Caco-2 (cell line): ENCODE results near the gene DNAAF9. TPM values are rescaled to one million over a fixed set of nuclear protein-coding genes. Genes with fewer than 3 reads are reported as not detected.

Experiments used
- BruUV-seq: library from RNA; stranded (reverse); fragments of 400-500 nt; replicated peaks from 2 replicates; lab custom pipeline; 2021; lab: Mats Ljungman, UMichigan
- CTCF ChIA-PET: fragments of 300-600 bp; sonication (Branson Sonifier 250); formaldehyde crosslinking; loops from one replicate; lab custom pipeline; 2022; ENCODE audit warnings: antibody characterized with exemption; lab: Charles Lee
- POLR2A ChIA-PET: fragments of 300-600 bp; sonication (Branson Sonifier 250); formaldehyde crosslinking; loops from one replicate; lab custom pipeline; 2022; ENCODE audit warnings: antibody characterized with exemption; lab: Charles Lee
- DNase-seq, 2 experiments: peaks; one replicate each; pipeline versions ENCODE4 v3.0.0 to v3.0.0-alpha.2; 2020 to 2022
- H3K27me3 ChIP-seq: replicated peaks from 2 replicates; pipeline ENCODE4 v1.6.0; 2011; ENCODE audit warnings: low read length; ENCODE audit not compliant: control insufficient read depth, insufficient read depth
- H3K36me3 ChIP-seq: 2 replicates; pipeline ENCODE4 v1.5.1; 2011; ENCODE audit warnings: low read length; ENCODE audit not compliant: control insufficient read depth, insufficient read depth
- H3K4me1 ChIP-seq: fragments of 250-450 bp; sonication (Bioruptor Pico); 2 replicates; pipeline ENCODE4 v1.5.1; 2020; ENCODE audit warnings: mild to moderate bottlenecking
- H3K4me3 ChIP-seq: 2 replicates; pipeline ENCODE4 v1.5.1; 2011; ENCODE audit warnings: low read depth, mild to moderate bottlenecking, control low read depth, low read length
- H3K9me3 ChIP-seq: fragments of 250-450 bp; sonication (Bioruptor Pico); 2 replicates; pipeline ENCODE4 v1.5.1; 2020; ENCODE audit warnings: mild to moderate bottlenecking, moderate library complexity
- H3K27ac Mint-ChIP-seq: one replicate; pipeline ENCODE4 v1.8.0; 2022; ENCODE audit warnings: mixed read lengths; ENCODE audit not compliant: unreplicated experiment
- H3K27me3 Mint-ChIP-seq: one replicate; pipeline ENCODE4 v1.8.0; 2022; ENCODE audit warnings: mixed read lengths; ENCODE audit not compliant: insufficient read depth, unreplicated experiment
- H3K36me3 Mint-ChIP-seq: one replicate; pipeline ENCODE4 v1.8.0; 2022; ENCODE audit warnings: mild to moderate bottlenecking, mixed read lengths; ENCODE audit not compliant: insufficient read depth, unreplicated experiment
- H3K4me1 Mint-ChIP-seq: one replicate; pipeline ENCODE4 v1.8.0; 2022; ENCODE audit warnings: low read depth, mixed read lengths; ENCODE audit not compliant: unreplicated experiment
- H3K4me3 Mint-ChIP-seq: one replicate; pipeline ENCODE4 v1.8.0; 2022; ENCODE audit warnings: mild to moderate bottlenecking, moderate library complexity, mixed read lengths; ENCODE audit not compliant: unreplicated experiment
- H3K9me3 Mint-ChIP-seq: one replicate; pipeline ENCODE4 v1.8.0; 2022; ENCODE audit warnings: mixed read lengths; ENCODE audit not compliant: unreplicated experiment
- CTCF ChIP-seq, 2 experiments: fragments of 200-600 bp in 1 of 2; IDR thresholded peaks; 1 replicate in 1 of 2; 2 replicates in 1 of 2; pipeline versions ENCODE4 v1.5.1 to v1.8.0; 2011 to 2022; ENCODE audit warnings: antibody characterized with exemption in 1 of 2, control low read depth in 1 of 2, inconsistent platforms in 1 of 2, low read depth in 1 of 2, low read length in 1 of 2, mild to moderate bottlenecking in 1 of 2, moderate library complexity in 1 of 2; ENCODE audit not compliant: insufficient read depth in 1 of 2, severe bottlenecking in 1 of 2, unreplicated experiment in 1 of 2
- intact Hi-C: fragments of 100-400 bp; cut with micrococcal nuclease; formaldehyde crosslinking; loops from one replicate; pipeline ENCODE4 v1.10.0; 2022; ENCODE audit not compliant: unreplicated experiment
- total RNA-seq: library from RNA; stranded (reverse); gene quantifications from 2 replicates; pipeline ENCODE4 v1.2.3, GENCODE V29; 2022

The DNAAF9 gene
- total RNA-seq, 1 experiment from 2014 or later, result not detected

GRCh38 chr20:3434232-3434631 is 26.8 kb upstream of the DNAAF9 start:
- Histone ChIP-seq H3K4me1 (0 out of 2 replicates have a peak, but pooled peaks cover 10% of the 10 kb centered on the region), H3K27me3 (no peaks in the 10 kb centered on the region), H3K9me3 (no peaks in the 10 kb centered on the region), H3K36me3 (no peaks in the 10 kb centered on the region), H3K4me3 (no peak overlapping the region)
- TF ChIP-seq CTCF (IDR thresholded peaks at IDR 0.05; ENCODE audit: insufficient read depth in 1 of 2, low read depth in 1 of 2, low read length in 1 of 2, severe bottlenecking in 1 of 2, unreplicated experiment in 1 of 2), result no peak
- Mint-ChIP-seq H3K27me3 (no peaks in the 10 kb centered on the region), H3K36me3 (no peaks in the 10 kb centered on the region), H3K27ac (no peak overlapping the region), H3K9me3 (no peaks in the 10 kb centered on the region), H3K4me3 (no peak overlapping the region), H3K4me1 (no peaks in the 10 kb centered on the region)
- ChIA-PET POLR2A (no interaction called here), CTCF (no interaction called here)
- BruUV-seq, result no TSS peak
- no peak for DNase-seq
- intact Hi-C loops, result no loop called here

- no peaks in the 10 kb centered on the region for H3K27me3 Mint-ChIP-seq
- ChIA-PET CTCF (no interaction called here), POLR2A (no interaction called here)
- no peaks in the 10 kb centered on the region for H3K36me3 ChIP-seq
- no peak for DNase-seq
- H3K4me3 ChIP-seq, result no peak overlapping the region
- H3K4me3 Mint-ChIP-seq, result no peak overlapping the region
- H3K27me3 ChIP-seq, result no peaks in the 10 kb centered on the region
- H3K36me3 Mint-ChIP-seq, result no peaks in the 10 kb centered on the region
- no peaks in the 10 kb centered on the region for H3K4me1 Mint-ChIP-seq
- H3K9me3 ChIP-seq, result no peaks in the 10 kb centered on the region
- H3K27ac Mint-ChIP-seq, result no peak overlapping the region
- 0 out of 2 replicates have a peak, but pooled peaks cover 10% of the 10 kb centered on the region for H3K4me1 ChIP-seq
- H3K9me3 Mint-ChIP-seq, result no peaks in the 10 kb centered on the region
- intact Hi-C loops, result no loop called here
- TF ChIP-seq CTCF (IDR thresholded peaks at IDR 0.05; ENCODE audit: insufficient read depth in 1 of 2, low read depth in 1 of 2, low read length in 1 of 2, severe bottlenecking in 1 of 2, unreplicated experiment in 1 of 2), result no peak
- BruUV-seq, result no TSS peak
Measured at GRCh38 chr20:3433744-3434143, 26.3 kb upstream of the DNAAF9 start.

- H3K9me3 Mint-ChIP-seq, result no peaks in the 10 kb centered on the region
- no peaks in the 10 kb centered on the region for H3K27me3 Mint-ChIP-seq
- ChIA-PET POLR2A (no interaction called here), CTCF (no interaction called here)
- no peak overlapping the region for H3K4me3 ChIP-seq
- no peak for TF ChIP-seq CTCF (IDR thresholded peaks at IDR 0.05; ENCODE audit: insufficient read depth in 1 of 2, low read depth in 1 of 2, low read length in 1 of 2, severe bottlenecking in 1 of 2, unreplicated experiment in 1 of 2)
- no peak for DNase-seq
- no peaks in the 10 kb centered on the region for H3K27me3 ChIP-seq
- H3K4me3 Mint-ChIP-seq, result no peak overlapping the region
- H3K9me3 ChIP-seq, result no peaks in the 10 kb centered on the region
- H3K36me3 ChIP-seq, result no peaks in the 10 kb centered on the region
- H3K4me1 ChIP-seq, result 0 out of 2 replicates have a peak, but pooled peaks cover 6% of the 10 kb centered on the region
- no peaks in the 10 kb centered on the region for H3K36me3 Mint-ChIP-seq
- intact Hi-C loops, result no loop called here
- H3K4me1 Mint-ChIP-seq, result no peaks in the 10 kb centered on the region
- H3K27ac Mint-ChIP-seq, result no peak overlapping the region
- BruUV-seq, result no TSS peak
Measured at GRCh38 chr20:3432844-3433243, 25.4 kb upstream of the DNAAF9 start.
